Panc1 (cell line): ENCODE data around the gene KLHL28. TPM values are rescaled to one million over a fixed set of nuclear protein-coding genes. Genes with fewer than 3 reads are reported as not detected.

Experiments used
- ATAC-seq: fragments of 200-7000 bp; cut with Tn5 transposase; 2 replicates; pipeline ENCODE4 v1.9.1; 2020; ENCODE audit warnings: mild to moderate bottlenecking, moderate library complexity
- BruUV-seq: library from RNA; stranded (reverse); fragments of 400-500 nt; replicated peaks from 2 replicates; lab custom pipeline; 2021; lab: Mats Ljungman, UMichigan
- CTCF ChIA-PET: fragments of 300-600 bp; sonication (Branson Sonifier 250); formaldehyde crosslinking; loops from one replicate; lab custom pipeline; 2022; ENCODE audit warnings: antibody characterized with exemption; lab: Charles Lee
- POLR2A ChIA-PET: fragments of 300-600 bp; sonication (Branson Sonifier 250); formaldehyde crosslinking; loops from one replicate; lab custom pipeline; 2022; ENCODE audit warnings: antibody characterized with exemption; lab: Charles Lee
- DNase-seq: peaks from one replicate; pipeline ENCODE4 v3.0.0-alpha.2; 2010; ENCODE audit warnings: low read depth, low spot score
- H3K27ac ChIP-seq: 2 replicates; pipeline ENCODE4 v1.5.1; 2011; ENCODE audit warnings: mild to moderate bottlenecking, low read length, inconsistent platforms
- H3K27me3 ChIP-seq: fragments of 200-500 bp; sonication (Bioruptor generic); 2 replicates; pipeline ENCODE4 v1.6.0; 2014; ENCODE audit warnings: low read length, inconsistent platforms; ENCODE audit not compliant: control insufficient read depth, insufficient read depth
- H3K36me3 ChIP-seq: fragments of 200-500 bp; sonication (Bioruptor generic); 2 replicates; pipeline ENCODE4 v1.5.1; 2014; ENCODE audit warnings: inconsistent platforms, mild to moderate bottlenecking, low read length, moderate library complexity; ENCODE audit not compliant: control insufficient read depth, insufficient read depth
- H3K4me1 ChIP-seq: 2 replicates; pipeline ENCODE4 v1.5.1; 2011; ENCODE audit warnings: inconsistent platforms, mild to moderate bottlenecking, low read length, moderate library complexity; ENCODE audit not compliant: control insufficient read depth, insufficient read depth
- H3K4me3 ChIP-seq, 2 experiments: 2 replicates each; pipeline ENCODE4 v1.5.1; 2011 to 2012; ENCODE audit warnings: low read depth in 2 of 2, low read length in 2 of 2, mild to moderate bottlenecking in 2 of 2, inconsistent platforms in 1 of 2, moderate library complexity in 1 of 2
- H3K9me3 ChIP-seq: fragments of 200-500 bp; sonication (Bioruptor generic); 2 replicates; pipeline ENCODE4 v1.5.1; 2014; ENCODE audit warnings: low read depth, mild to moderate bottlenecking, inconsistent platforms, low read length, moderate library complexity; ENCODE audit not compliant: control insufficient read depth, insufficient read depth
- CTCF ChIP-seq: fragments of 450-650 bp; IDR thresholded peaks from 2 replicates; pipeline ENCODE4 v1.5.1; 2017; ENCODE audit warnings: mild to moderate bottlenecking
- POLR2AphosphoS5 ChIP-seq: IDR thresholded peaks from 2 replicates; pipeline ENCODE4 v1.6.1; 2012; ENCODE audit warnings: mild to moderate bottlenecking, low read depth, low read length, moderate library complexity
- REST ChIP-seq, 2 experiments: IDR thresholded peaks; 2 replicates each; pipeline ENCODE4 v1.6.1; 2011 to 2012; ENCODE audit warnings: low read depth in 2 of 2, control low read depth in 1 of 2, low read length in 1 of 2, mild to moderate bottlenecking in 1 of 2, moderate library complexity in 1 of 2; ENCODE audit not compliant: insufficient read depth in 1 of 2
- SIN3A ChIP-seq: IDR thresholded peaks from 2 replicates; pipeline ENCODE4 v1.6.1; 2012; ENCODE audit warnings: low read depth, mild to moderate bottlenecking, low read length, moderate library complexity, borderline replicate concordance; ENCODE audit not compliant: insufficient read depth
- TCF7L2 ChIP-seq: IDR thresholded peaks from 2 replicates; pipeline ENCODE4 v1.6.1; 2011; ENCODE audit warnings: mild to moderate bottlenecking, low read depth, low read length, inconsistent platforms
- in situ Hi-C: cut with HindIII; loops from 2 replicates; pipeline ENCODE4 v1.10.0; 2016; ENCODE audit warnings: low sequenced_read_pairs, low pct_unique_long_range_greater_than_20kb
- intact Hi-C: fragments of 100-400 bp; cut with micrococcal nuclease; formaldehyde crosslinking; loops from one replicate; pipeline ENCODE4 v1.10.0; 2022; ENCODE audit not compliant: unreplicated experiment
- total RNA-seq: library from RNA; stranded (reverse); gene quantifications from one replicate; pipeline ENCODE4 v1.2.1, GENCODE V29; 2021; ENCODE audit not compliant: unreplicated experiment

The KLHL28 gene
- total RNA-seq, 1 experiment from 2014 or later = 7.2 TPM

GRCh38 chr14:44979273-44979672, 17.5 kb upstream of the KLHL28 start:
- TF ChIP-seq SIN3A (no peak), POLR2AphosphoS5 (no peak), REST (IDR thresholded peaks at IDR 0.05; ENCODE audit: insufficient read depth in 1 of 2, low read depth in 2 of 2, low read length in 1 of 2) (no peak), CTCF (no peak), TCF7L2 (no peak)
- DNase-seq (no peak), ATAC-seq (no peak)
- no peak overlapping the region for H3K4me3 ChIP-seq
- no peaks in the 10 kb centered on the region for H3K36me3 ChIP-seq
- POLR2A ChIA-PET = no interaction called here
- no peak overlapping the region for H3K27ac ChIP-seq
- no peaks in the 10 kb centered on the region for H3K4me1 ChIP-seq
- no peaks in the 10 kb centered on the region for H3K9me3 ChIP-seq
- intact Hi-C loops = no loop called here
- CTCF ChIA-PET = no interaction called here
- BruUV-seq = no TSS peak
- in situ Hi-C loops = no loop called here
- H3K27me3 ChIP-seq = no peaks in the 10 kb centered on the region

GRCh38 chr14:44971459-44971858, 9.7 kb upstream of the KLHL28 start:
- no peak for DNase-seq
- intact Hi-C loops (no loop called here), in situ Hi-C loops (no loop called here)
- no TSS peak for BruUV-seq
- no peak overlapping the region for H3K27ac ChIP-seq
- H3K27me3 ChIP-seq = no peaks in the 10 kb centered on the region
- ATAC-seq = no peak
- no peak for TF ChIP-seq TCF7L2
- no peak for TF ChIP-seq CTCF
- no peak for TF ChIP-seq SIN3A
- no peak for TF ChIP-seq REST (IDR thresholded peaks at IDR 0.05; ENCODE audit: insufficient read depth in 1 of 2, low read depth in 2 of 2, low read length in 1 of 2)
- TF ChIP-seq POLR2AphosphoS5 = no peak
- POLR2A ChIA-PET = no interaction called here
- H3K9me3 ChIP-seq = no peaks in the 10 kb centered on the region
- H3K36me3 ChIP-seq = no peaks in the 10 kb centered on the region
- CTCF ChIA-PET = no interaction called here
- no peaks in the 10 kb centered on the region for H3K4me1 ChIP-seq
- no peak overlapping the region for H3K4me3 ChIP-seq
